SJCRH30 (cell line): ENCODE data around the gene ABCG2. TPM values are rescaled to one million over a fixed set of nuclear protein-coding genes. Genes with fewer than 3 reads are reported as not detected.

Source experiments
- DNase-seq, 2 experiments: peaks; one replicate each; pipeline ENCODE4 v3.0.0-alpha.2; 2015 to 2020
- H3K27ac ChIP-seq: fragments of 250-450 bp; sonication (Bioruptor Pico); 2 replicates; pipeline ENCODE4 v1.5.1; 2020; ENCODE audit warnings: mild to moderate bottlenecking, moderate library complexity
- H3K27me3 ChIP-seq: fragments of 250-450 bp; sonication (Bioruptor Pico); 2 replicates; pipeline ENCODE4 v1.5.1; 2020; ENCODE audit warnings: mild to moderate bottlenecking, moderate library complexity
- H3K36me3 ChIP-seq: fragments of 250-450 bp; sonication (Bioruptor Pico); 2 replicates; pipeline ENCODE4 v1.5.1; 2020; ENCODE audit warnings: mild to moderate bottlenecking, moderate library complexity
- H3K4me1 ChIP-seq: fragments of 250-450 bp; sonication (Bioruptor Pico); 2 replicates; pipeline ENCODE4 v1.5.1; 2020; ENCODE audit warnings: mild to moderate bottlenecking, moderate library complexity
- H3K4me3 ChIP-seq: fragments of 250-450 bp; sonication (Bioruptor Pico); 2 replicates; pipeline ENCODE4 v1.5.1; 2020; ENCODE audit warnings: mild to moderate bottlenecking, moderate library complexity
- H3K9me3 ChIP-seq: fragments of 250-450 bp; sonication (Bioruptor Pico); replicated peaks from 2 replicates; pipeline ENCODE4 v1.5.1; 2020; ENCODE audit warnings: mild to moderate bottlenecking, moderate library complexity
- total RNA-seq: library from RNA; depleted of rRNA; stranded (reverse); fragments of >200 nt; shearing (Covaris generic); gene quantifications from 2 replicates; pipeline ENCODE4 v1.2.3, GENCODE V29; 2014; rRNA removed

The ABCG2 gene
- total RNA-seq, 1 experiment from 2014 or later = 0.12 TPM

- Histone ChIP-seq H3K27ac (no peak overlapping the region), H3K4me1 (peaks cover 12% of the 10 kb centered on the region), H3K36me3 (peaks cover 78% of the 10 kb centered on the region), H3K27me3 (no peaks in the 10 kb centered on the region), H3K9me3 (no peaks in the 10 kb centered on the region), H3K4me3 (no peak overlapping the region)
- no peak for DNase-seq
Measured at GRCh38 chr4:88045021-88045420, 113.4 kb downstream of the ABCG2 start.

GRCh38 chr4:88043586-88044340 is 114.7 kb downstream of the ABCG2 start:
- DNase-seq = no peak
- Histone ChIP-seq H3K4me1 (peaks cover 12% of the 10 kb centered on the region), H3K9me3 (no peaks in the 10 kb centered on the region), H3K4me3 (no peak overlapping the region), H3K27me3 (no peaks in the 10 kb centered on the region), H3K27ac (no peak overlapping the region), H3K36me3 (peaks cover 81% of the 10 kb centered on the region)

GRCh38 chr4:88043001-88043400 is 115.4 kb downstream of the ABCG2 start:
- H3K36me3 ChIP-seq = peaks cover 81% of the 10 kb centered on the region
- no peaks in the 10 kb centered on the region for H3K9me3 ChIP-seq
- H3K27ac ChIP-seq = no peak overlapping the region
- peak; percentile 45 to 60 for DNase-seq
- H3K4me1 ChIP-seq = peaks cover 12% of the 10 kb centered on the region
- no peak overlapping the region for H3K4me3 ChIP-seq
- H3K27me3 ChIP-seq = no peaks in the 10 kb centered on the region

GRCh38 chr4:88041626-88042025 is 116.8 kb downstream of the ABCG2 start:
- H3K4me3 ChIP-seq = no peak overlapping the region
- no peak for DNase-seq
- peaks cover 12% of the 10 kb centered on the region for H3K4me1 ChIP-seq
- peaks cover 85% of the 10 kb centered on the region for H3K36me3 ChIP-seq
- H3K27me3 ChIP-seq = no peaks in the 10 kb centered on the region
- H3K27ac ChIP-seq = no peak overlapping the region
- no peaks in the 10 kb centered on the region for H3K9me3 ChIP-seq

- H3K36me3 ChIP-seq = peaks cover 92% of the 10 kb centered on the region
- peaks cover 12% of the 10 kb centered on the region for H3K4me1 ChIP-seq
- no peak overlapping the region for H3K27ac ChIP-seq
- no peak for DNase-seq
- H3K9me3 ChIP-seq = no peaks in the 10 kb centered on the region
- no peak overlapping the region for H3K4me3 ChIP-seq
- no peaks in the 10 kb centered on the region for H3K27me3 ChIP-seq
Measured at GRCh38 chr4:88040707-88041106, 117.7 kb downstream of the ABCG2 start.

Other genes with a start within 250 kb of the ABCG2 start
- 0.38 and 0.87 TPM in 2 replicates for gene SPP1, start 182.9 kb downstream of the ABCG2 start, total RNA-seq
- gene PKD2, start 151.0 kb downstream of the ABCG2 start, total RNA-seq = 32.1 and 34.2 TPM in 2 replicates
- 19.3 and 23.0 TPM in 2 replicates for gene PPM1K, start 125.9 kb upstream of the ABCG2 start, total RNA-seq
- 1.2 and 1.5 TPM in 2 replicates for gene HERC6, start 220.2 kb upstream of the ABCG2 start, total RNA-seq